Loucy (cell line): Measurements from ENCODE around the gene PTPRF.

Experiments
- H2AFZ ChIP-seq: fragments of 200-600 bp; sonication (generic); 2 replicates; pipeline ENCODE4 v1.6.0; 2016; ENCODE audit warnings: antibody characterized with exemption, mild to moderate bottlenecking, low read length, moderate library complexity
- H3F3A ChIP-seq: fragments of 200-600 bp; 2 replicates; pipeline ENCODE4 v1.6.0; 2016; ENCODE audit warnings: antibody characterized with exemption, low read depth, mild to moderate bottlenecking
- H3K27me3 ChIP-seq: fragments of 200-600 bp; sonication (generic); 2 replicates; pipeline ENCODE4 v1.6.1; 2014; ENCODE audit warnings: low read length, mild to moderate bottlenecking; ENCODE audit not compliant: insufficient read depth, poor library complexity, severe bottlenecking
- H3K36me3 ChIP-seq: fragments of 200-600 bp; sonication (generic); 2 replicates; pipeline ENCODE4 v1.6.1; 2016; ENCODE audit warnings: low read length; ENCODE audit not compliant: insufficient read depth
- H3K4me1 ChIP-seq: fragments of 200-600 bp; sonication (generic); 2 replicates; pipeline ENCODE4 v1.5.1; 2014; ENCODE audit warnings: low read length, mild to moderate bottlenecking; ENCODE audit not compliant: insufficient read depth, poor library complexity, severe bottlenecking
- H3K4me2 ChIP-seq: fragments of 200-600 bp; sonication (generic); 2 replicates; pipeline ENCODE4 v1.6.0; 2014; ENCODE audit warnings: antibody characterized with exemption, low read length, low read depth, mild to moderate bottlenecking; ENCODE audit not compliant: poor library complexity, severe bottlenecking
- H3K4me3 ChIP-seq: fragments of 200-600 bp; sonication (generic); 2 replicates; pipeline ENCODE4 v1.5.1; 2014; ENCODE audit warnings: low read length, mild to moderate bottlenecking, mixed read lengths; ENCODE audit not compliant: poor library complexity, severe bottlenecking
- H3K79me2 ChIP-seq: fragments of 200-600 bp; sonication (generic); 2 replicates; pipeline ENCODE4 v1.6.1; 2014; ENCODE audit warnings: low read length; ENCODE audit not compliant: insufficient read depth
- H3K9ac ChIP-seq: fragments of 200-600 bp; sonication (generic); 2 replicates; pipeline ENCODE4 v1.6.0; 2014; ENCODE audit warnings: mild to moderate bottlenecking, low read depth, low read length, moderate library complexity; ENCODE audit not compliant: poor library complexity, severe bottlenecking
- H3K9me2 ChIP-seq: fragments of 200-600 bp; sonication (generic); replicated peaks from 2 replicates; pipeline ENCODE4 v1.6.1; 2016; ENCODE audit warnings: low read depth, low read length, mixed read lengths
- H3K9me3 ChIP-seq: fragments of 200-600 bp; sonication (generic); 2 replicates; pipeline ENCODE4 v1.6.1; 2014; ENCODE audit warnings: mild to moderate bottlenecking, antibody characterized with exemption, low read length, low read depth; ENCODE audit not compliant: insufficient read depth
- H4K20me1 ChIP-seq: fragments of 200-600 bp; sonication (generic); 2 replicates; pipeline ENCODE4 v1.6.0; 2014; ENCODE audit warnings: antibody characterized with exemption, low read length, mild to moderate bottlenecking; ENCODE audit not compliant: insufficient read depth, poor library complexity, severe bottlenecking
- CTCF ChIP-seq: fragments of 200-600 bp; sonication (generic); conservative IDR thresholded peaks from 2 replicates; pipeline ENCODE4 v1.5.1; 2014; ENCODE audit warnings: mild to moderate bottlenecking, antibody characterized with exemption, low read length
- EZH2phosphoT487 ChIP-seq: fragments of 200-600 bp; IDR thresholded peaks from 2 replicates; pipeline ENCODE4 v1.6.1; 2018; ENCODE audit warnings: antibody characterized with exemption, mild to moderate bottlenecking, moderate library complexity, borderline replicate concordance

Gene PTPRF

GRCh38 chr1:43536196-43536863, 5.6 kb downstream of the PTPRF start:
- H3K4me1 ChIP-seq: peaks cover 18% of the 10 kb centered on the region
- H3K9ac ChIP-seq: no peak overlapping the region
- no peak overlapping the region for H2AFZ ChIP-seq
- no peaks in the 10 kb centered on the region for H3K9me3 ChIP-seq
- no peaks in the 10 kb centered on the region for H3F3A ChIP-seq
- H4K20me1 ChIP-seq: peaks cover 3% of the 10 kb centered on the region
- no peaks in the 10 kb centered on the region for H3K79me2 ChIP-seq
- TF ChIP-seq CTCF (no peak), EZH2phosphoT487 (no peak)
- H3K27me3 ChIP-seq: no peaks in the 10 kb centered on the region
- H3K9me2 ChIP-seq: no peaks in the 10 kb centered on the region
- H3K4me3 ChIP-seq: no peak overlapping the region
- no peak overlapping the region for H3K4me2 ChIP-seq
- no peaks in the 10 kb centered on the region for H3K36me3 ChIP-seq

- Histone ChIP-seq H3K9me3 (no peaks in the 10 kb centered on the region), H3K9ac (no peak overlapping the region), H2AFZ (no peak overlapping the region), H3K4me1 (peaks cover 15% of the 10 kb centered on the region), H3K36me3 (no peaks in the 10 kb centered on the region), H3K4me2 (no peak overlapping the region), H3F3A (no peaks in the 10 kb centered on the region), H3K4me3 (no peak overlapping the region), H4K20me1 (peaks cover under 1% of the 10 kb centered on the region), H3K27me3 (no peaks in the 10 kb centered on the region), H3K79me2 (no peaks in the 10 kb centered on the region), H3K9me2 (no peaks in the 10 kb centered on the region)
- TF ChIP-seq EZH2phosphoT487: no peak
- no peak for TF ChIP-seq CTCF
These were observed 6.2 kb downstream of the PTPRF start for GRCh38 chr1:43536864-43537358.

- H3K4me1 ChIP-seq: peaks cover 13% of the 10 kb centered on the region
- TF ChIP-seq CTCF (no peak), EZH2phosphoT487 (no peak)
- no peak overlapping the region for H2AFZ ChIP-seq
- no peak overlapping the region for H3K4me3 ChIP-seq
- no peaks in the 10 kb centered on the region for H3K27me3 ChIP-seq
- H3K9ac ChIP-seq: no peak overlapping the region
- no peaks in the 10 kb centered on the region for H3F3A ChIP-seq
- no peaks in the 10 kb centered on the region for H3K36me3 ChIP-seq
- H4K20me1 ChIP-seq: no peaks in the 10 kb centered on the region
- no peak overlapping the region for H3K4me2 ChIP-seq
- H3K79me2 ChIP-seq: no peaks in the 10 kb centered on the region
- no peaks in the 10 kb centered on the region for H3K9me2 ChIP-seq
- no peaks in the 10 kb centered on the region for H3K9me3 ChIP-seq
These were observed 6.9 kb downstream of the PTPRF start for GRCh38 chr1:43537423-43538142.
